Lower leg skin (tissue), 4 donors: Measurements from ENCODE around the gene UGT1A6. TPM values are rescaled to one million over a fixed set of nuclear protein-coding genes. Genes with fewer than 3 reads are reported as not detected.

Experiments used
- DNase-seq, 2 donors: peaks; one replicate each; pipeline ENCODE4 v3.0.0-alpha.2; 2019; ENCODE audit warnings: low spot score in 2 of 2
- H3K4me3 ChIP-seq: fragments of 200-600 bp; sonication (generic); 2 replicates; pipeline ENCODE4 v1.5.1; 2017; ENCODE audit warnings: mild to moderate bottlenecking, low read depth; ENCODE audit not compliant: poor library complexity, severe bottlenecking
- CTCF ChIP-seq, 3 donors: fragments of 450-650 bp; IDR thresholded peaks; one replicate each; pipeline ENCODE4 v1.5.1; 2016; ENCODE audit warnings: antibody characterized with exemption in 3 of 3, mild to moderate bottlenecking in 3 of 3, moderate library complexity in 2 of 3
- POLR2A ChIP-seq, 2 donors: fragments of 450-650 bp; IDR thresholded peaks; one replicate each; pipeline ENCODE4 v1.6.1; 2016 to 2017; ENCODE audit warnings: antibody characterized with exemption in 2 of 2, mild to moderate bottlenecking in 1 of 2, moderate library complexity in 1 of 2
- WGBS, 2 donors: methylation state at CpG; one replicate each; pipeline ENCODE4 v1.1.5; 2018; 5-methylcytosine and 5-hydroxymethylcytosine counted together
- intact Hi-C: fragments of 100-400 bp; cut with DNase I; formaldehyde crosslinking; loops from one replicate; pipeline ENCODE4 v1.15.0; 2023; ENCODE audit warnings: low total_unique reads
- total RNA-seq, 4 donors: library from RNA; depleted of rRNA; stranded (reverse); fragments of >200 nt; gene quantifications; one replicate each; pipeline ENCODE4 v1.1.0, GENCODE V29; 2016

UGT1A6 gene
- total RNA-seq, 4 donors from 2014 or later: 11.5 to 35.6 (median 14.4) TPM

DNA sequence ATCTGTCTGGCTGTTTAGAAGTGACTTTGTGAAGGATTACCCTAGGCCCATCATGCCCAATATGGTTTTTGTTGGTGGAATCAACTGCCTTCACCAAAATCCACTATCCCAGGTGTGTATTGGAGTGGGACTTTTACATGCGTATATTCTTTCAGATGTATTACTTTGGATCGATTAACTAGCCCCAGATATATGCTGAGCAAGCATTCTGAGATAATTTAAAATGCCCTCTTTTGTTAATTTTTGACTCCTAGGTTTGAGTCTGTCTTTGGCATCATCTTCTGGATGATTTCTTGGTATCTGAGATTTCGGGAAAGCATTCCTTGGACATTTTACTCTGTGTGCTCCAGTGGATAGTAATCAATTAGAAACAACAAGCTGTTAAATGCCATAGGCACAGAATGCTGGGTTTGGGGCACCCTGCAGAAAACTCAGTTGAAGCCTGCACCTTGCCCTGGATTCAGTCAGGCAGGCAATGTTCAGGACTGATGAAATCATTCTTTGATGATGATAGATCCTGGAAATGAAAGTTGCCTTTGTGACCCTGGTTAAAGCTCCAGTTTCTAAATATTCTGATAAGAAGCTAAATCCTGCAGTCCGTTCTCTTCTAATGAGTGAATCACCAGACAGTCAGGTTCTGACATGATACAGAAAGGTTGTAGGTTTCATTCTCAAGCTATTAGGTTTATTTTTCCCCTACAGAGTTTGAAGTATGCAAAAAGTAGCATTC, 68.5 kb downstream of the UGT1A6 start:
- 68 to 70% methylated on average over 4 of the region's 4 CpGs for WGBS, 2 donors
- intact Hi-C loops: no loop called here
- TF ChIP-seq POLR2A (IDR thresholded peaks at IDR 0.05) (no peak), CTCF (IDR thresholded peaks at IDR 0.05) (no peak)
- DNase-seq: no peak
- H3K4me3 ChIP-seq: no peak overlapping the region

GRCh38 chr2:233764264-233764663, 71.6 kb downstream of the UGT1A6 start:
- no peak overlapping the region for H3K4me3 ChIP-seq
- DNase-seq: no peak
- intact Hi-C loops: no loop called here
- TF ChIP-seq CTCF (IDR thresholded peaks at IDR 0.05) (no peak), POLR2A (IDR thresholded peaks at IDR 0.05) (no peak)
- 62 to 63% methylated on average over 7 of the region's 7 CpGs for WGBS, 2 donors

GRCh38 chr2:233764761-233765160, 72.1 kb downstream of the UGT1A6 start:
- 58 to 76% methylated on average over 3 of the region's 3 CpGs for WGBS, 2 donors
- no peak for DNase-seq
- intact Hi-C loops: no loop called here
- H3K4me3 ChIP-seq: no peak overlapping the region
- no peak for TF ChIP-seq POLR2A (IDR thresholded peaks at IDR 0.05)
- TF ChIP-seq CTCF (IDR thresholded peaks at IDR 0.05): no peak

GRCh38 chr2:233766416-233766815, 73.7 kb downstream of the UGT1A6 start:
- intact Hi-C loops: no loop called here
- WGBS, 2 donors: 78 to 83% methylated on average over 4 of the region's 4 CpGs
- DNase-seq: no peak
- no peak overlapping the region for H3K4me3 ChIP-seq
- TF ChIP-seq POLR2A (IDR thresholded peaks at IDR 0.05) (no peak), CTCF (IDR thresholded peaks at IDR 0.05) (no peak)

GRCh38 chr2:233768076-233768475, 75.4 kb downstream of the UGT1A6 start:
- WGBS, 2 donors: 81 to 89% methylated on average over 4 of the region's 4 CpGs
- H3K4me3 ChIP-seq: no peak overlapping the region
- no peak for TF ChIP-seq POLR2A (IDR thresholded peaks at IDR 0.05)
- no peak for TF ChIP-seq CTCF (IDR thresholded peaks at IDR 0.05)
- no peak for DNase-seq
- intact Hi-C loops: no loop called here

- intact Hi-C loops: no loop called here
- TF ChIP-seq CTCF (IDR thresholded peaks at IDR 0.05) (no peak), POLR2A (IDR thresholded peaks at IDR 0.05) (no peak)
- H3K4me3 ChIP-seq: no peak overlapping the region
- DNase-seq: no peak
- 88 to 90% methylated on average over 9 of the region's 9 CpGs for whole genome bisulfite sequencing, 2 donors
Observed at GRCh38 chr2:233769260-233769659, 76.6 kb downstream of the UGT1A6 start.
